GM21367 (cell line): ENCODE measurements around the gene WWOX.

ENCODE experiments used
- ATAC-seq: cut with Tn5 transposase; IDR thresholded peaks from one replicate; pipeline ENCODE4 v1.9.1; 2021; ENCODE audit not compliant: unreplicated experiment

The WWOX gene

DNA sequence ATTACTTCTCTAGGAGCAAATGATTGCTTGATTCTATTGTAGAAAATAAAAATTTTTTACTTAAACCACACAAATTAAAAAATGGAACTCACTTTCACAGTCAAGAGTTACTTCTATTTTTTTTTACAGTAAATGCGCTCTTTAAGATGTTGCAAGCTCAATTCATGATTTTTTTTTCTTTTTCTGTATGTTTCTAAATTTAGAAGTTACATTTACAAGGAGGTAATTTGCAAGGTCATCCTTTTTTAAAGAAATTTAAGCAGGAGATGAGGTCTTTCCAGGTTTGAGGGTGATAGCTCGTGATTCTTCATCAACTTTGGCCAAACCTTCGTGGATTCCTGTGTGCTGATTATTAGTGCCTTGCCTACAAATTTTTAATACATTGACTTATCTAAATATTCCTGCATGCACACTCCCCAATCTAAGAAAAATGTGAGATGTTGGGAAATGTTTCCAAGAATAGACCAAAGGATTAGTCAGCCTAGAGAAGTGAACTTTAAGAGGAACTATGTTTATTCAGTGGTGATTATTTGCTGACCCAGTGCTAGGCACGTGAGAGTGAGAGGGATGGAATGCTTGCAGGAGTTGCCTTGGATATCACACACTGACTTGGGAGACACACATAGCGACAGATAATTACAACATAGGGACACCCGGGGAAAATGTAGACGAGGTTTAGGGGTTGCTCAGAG, 1071.2 kb downstream of the WWOX start:
- no peak for ATAC-seq

DNA sequence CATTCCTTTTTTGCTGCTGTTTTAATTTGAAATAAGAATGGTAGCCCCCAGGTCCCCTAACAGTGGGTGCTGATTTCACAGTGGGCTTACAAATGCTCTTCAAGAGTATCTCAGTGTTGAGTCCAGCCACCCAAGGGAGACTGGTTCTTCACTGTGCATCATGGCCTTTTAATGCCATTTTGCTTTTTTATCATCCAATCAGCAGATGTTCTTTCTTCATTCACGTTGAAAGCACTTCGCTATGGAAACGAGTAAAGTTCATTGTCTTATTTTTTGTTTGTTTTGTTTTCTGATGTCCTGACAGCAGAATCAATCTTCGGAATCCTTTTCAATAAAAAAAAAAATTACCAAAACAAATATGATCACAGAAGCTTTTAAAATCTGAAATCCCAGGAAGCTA, 1072.0 kb downstream of the WWOX start:
- no peak for ATAC-seq

DNA sequence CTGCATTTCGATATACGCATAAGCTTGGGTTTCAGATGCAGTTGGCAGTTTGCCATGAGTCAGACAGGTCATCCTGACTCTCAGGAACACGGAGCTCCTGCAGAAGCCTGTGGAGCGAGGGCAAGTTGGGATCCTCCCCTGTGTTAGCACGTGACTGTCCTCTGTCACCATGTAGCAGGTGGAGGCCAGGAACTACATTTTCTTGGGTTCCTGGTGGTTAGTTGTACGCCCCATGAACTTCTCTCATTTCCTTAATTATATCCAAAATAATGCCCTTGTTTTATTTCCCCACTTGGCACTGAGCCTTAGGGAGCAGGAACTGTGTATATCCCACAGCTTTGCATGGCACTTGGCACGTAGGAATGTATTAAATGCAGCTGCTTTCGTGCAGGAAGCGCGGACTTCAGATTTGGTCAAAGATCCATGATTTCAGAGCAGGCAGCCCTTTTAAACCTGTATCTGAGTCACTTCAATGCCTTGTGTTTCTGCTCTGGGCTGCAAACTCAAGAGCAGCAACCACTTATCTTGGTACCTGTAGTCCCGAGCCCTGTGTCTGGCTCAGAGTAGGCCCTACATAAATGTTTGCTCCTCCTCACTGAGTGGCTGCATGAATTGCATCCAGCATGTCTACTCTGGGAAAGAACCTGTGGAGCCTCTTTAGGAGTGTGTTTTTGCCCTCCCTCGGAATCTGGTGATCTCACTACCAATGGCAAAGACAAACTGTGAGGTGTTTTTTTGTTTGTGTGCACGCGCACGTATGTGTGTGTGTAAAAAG, 1072.7 kb downstream of the WWOX start:
- ATAC-seq, result no peak

DNA sequence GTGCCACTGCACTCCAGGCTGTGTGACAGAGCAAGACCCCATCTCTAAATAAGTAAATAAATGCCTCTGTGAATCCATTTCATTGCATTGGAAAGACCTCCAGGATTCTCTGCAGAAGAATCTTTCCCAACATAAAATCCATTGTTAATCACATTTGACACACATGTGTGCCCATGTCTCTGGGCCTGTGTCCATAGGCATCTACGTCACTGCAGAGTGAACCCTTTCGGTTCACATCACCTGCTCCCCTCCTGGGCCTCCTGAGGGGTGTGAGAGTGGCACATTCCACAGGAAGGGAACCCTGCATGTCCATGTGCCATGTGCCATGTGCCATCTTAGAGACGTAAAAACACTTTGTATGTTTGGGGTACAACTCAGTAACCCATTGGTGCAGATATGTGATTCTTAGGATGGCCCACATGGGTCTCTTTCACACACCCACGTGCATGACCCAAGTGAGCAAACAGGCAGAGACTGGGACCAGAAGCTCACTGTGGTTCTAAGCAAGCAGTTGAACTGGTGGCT, 1073.6 kb downstream of the WWOX start:
- ATAC-seq, result no peak

DNA sequence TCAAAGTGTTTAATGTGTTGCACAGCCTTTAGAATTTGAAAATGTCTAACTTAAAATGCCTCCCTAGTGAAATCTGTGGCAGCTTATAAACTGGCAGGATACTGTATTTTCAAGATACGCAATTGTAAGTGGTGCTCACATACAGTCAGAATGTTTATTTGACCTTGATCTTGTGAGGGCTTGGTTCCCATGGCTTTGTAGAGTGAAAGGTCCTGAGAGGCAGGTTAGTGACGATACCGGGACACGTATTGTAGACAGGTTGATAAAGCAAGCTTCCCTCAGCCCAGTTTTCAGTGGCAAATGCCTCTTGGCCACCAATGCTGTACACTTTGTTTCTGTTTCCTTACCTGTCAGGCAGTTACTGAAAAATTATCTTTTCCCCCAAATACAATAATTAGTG, 1074.5 kb downstream of the WWOX start:
- no peak for ATAC-seq

DNA sequence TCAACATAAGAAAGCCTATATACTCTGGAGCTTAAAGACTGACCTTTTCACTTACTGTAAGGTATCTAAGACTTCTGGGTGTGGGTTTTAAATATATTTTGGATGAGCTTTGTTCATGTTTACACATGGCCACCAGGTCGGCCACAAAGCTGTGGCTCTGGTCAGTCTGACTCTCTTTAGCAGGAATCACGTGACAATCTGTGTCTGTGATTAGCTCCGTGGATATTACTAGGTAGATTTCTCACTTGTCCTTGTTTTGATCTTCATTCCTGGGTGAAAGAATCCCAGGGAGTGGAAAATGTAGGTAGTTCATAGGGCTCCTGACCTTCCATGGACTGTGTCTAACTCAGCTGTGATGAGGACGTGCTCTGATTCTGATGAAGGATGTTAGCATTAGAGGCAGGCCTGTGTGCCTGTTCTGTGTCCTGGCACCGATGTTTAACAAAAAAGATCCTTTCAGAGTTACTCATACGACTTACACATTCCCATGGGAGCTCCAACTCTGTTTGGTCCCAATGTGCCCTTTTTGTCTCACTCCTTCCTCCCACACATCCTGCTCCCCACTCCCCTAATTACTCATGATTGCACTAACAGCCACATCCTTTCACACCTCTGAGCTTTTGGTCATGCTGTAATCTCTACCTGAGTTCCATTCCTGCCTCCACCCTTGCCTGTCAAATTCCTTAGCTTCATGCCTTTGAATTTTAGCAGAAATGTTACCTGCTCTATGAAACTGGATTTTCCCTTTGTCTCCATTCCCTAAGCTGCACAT, 1076.0 kb downstream of the WWOX start:
- ATAC-seq, result no peak

DNA sequence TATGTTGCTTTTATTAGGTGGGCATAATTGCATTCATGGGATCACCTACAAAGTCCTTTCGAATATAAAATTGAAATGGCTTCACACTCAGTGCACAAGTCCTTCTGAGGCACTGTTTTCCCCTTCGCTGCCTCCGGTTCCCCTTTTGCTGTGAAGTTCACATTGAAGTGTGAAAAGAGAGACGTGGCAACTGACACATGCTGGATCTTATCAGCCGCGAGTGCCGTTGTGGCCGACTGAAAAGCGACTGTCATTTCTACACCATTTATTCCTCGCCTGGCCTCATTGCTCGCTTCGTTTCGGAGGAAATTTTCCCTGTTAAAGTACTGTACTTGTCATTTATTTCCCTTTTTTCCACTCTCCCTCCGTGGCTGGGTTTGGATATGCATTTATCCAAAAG, 1077.6 kb downstream of the WWOX start:
- ATAC-seq, result no peak

DNA sequence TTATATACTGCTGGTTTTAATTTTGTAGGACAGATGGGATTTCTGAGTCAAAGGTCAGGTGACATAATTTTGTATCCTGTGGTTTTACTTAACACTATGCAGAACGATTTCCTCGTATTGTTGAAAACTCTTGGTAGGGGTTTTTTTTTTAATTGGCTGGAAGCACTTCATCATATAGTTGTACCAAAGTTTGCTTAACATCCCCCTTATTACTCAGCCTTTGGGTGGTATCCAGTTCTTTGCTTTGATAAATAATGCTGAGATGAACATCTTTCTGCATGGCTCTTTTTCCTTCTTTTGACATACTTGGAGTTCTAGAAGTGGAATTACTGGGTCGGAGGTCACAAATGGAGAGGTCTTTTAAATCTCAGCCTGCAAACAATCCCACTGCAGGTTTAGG, 1082.0 kb downstream of the WWOX start:
- ATAC-seq, result no peak

DNA sequence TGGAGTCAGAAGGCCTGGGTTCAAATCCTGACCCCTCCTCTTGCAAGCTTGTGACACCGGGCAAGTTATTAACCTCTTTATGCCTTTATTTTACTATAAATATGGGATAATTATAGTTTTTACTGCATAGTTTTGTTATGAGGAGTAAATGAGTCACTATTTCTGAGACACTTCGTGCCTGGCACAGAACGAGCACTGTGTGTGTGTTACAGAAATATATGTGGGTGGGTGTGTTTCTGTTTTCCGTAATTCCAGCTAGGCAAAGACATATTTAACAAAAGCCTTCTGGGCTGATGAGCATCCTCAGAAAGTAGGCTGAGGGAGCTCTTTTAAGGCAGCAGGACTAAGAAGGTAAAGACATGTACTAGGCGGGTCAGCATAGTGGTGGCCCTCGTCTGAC, 1083.2 kb downstream of the WWOX start:
- ATAC-seq, result no peak

DNA sequence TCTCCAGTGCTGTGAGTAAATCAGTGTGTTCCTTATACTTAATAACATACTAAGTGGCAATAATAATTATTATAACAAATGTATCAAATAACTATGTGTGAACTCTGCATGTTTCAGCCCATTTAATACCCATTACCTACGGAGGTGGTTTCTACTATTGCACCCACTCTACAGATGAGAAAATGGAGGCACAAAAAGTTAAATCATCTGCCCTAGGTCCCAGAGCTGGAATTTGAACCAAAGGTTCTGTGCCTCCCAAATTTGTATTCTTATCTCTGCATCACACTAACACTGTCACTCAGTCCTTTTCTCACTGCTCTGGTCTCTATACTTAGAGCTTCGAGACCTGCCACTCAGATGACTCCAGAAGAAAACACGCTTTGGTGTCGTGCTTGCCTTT, 1084.1 kb downstream of the WWOX start:
- ATAC-seq, result no peak

DNA sequence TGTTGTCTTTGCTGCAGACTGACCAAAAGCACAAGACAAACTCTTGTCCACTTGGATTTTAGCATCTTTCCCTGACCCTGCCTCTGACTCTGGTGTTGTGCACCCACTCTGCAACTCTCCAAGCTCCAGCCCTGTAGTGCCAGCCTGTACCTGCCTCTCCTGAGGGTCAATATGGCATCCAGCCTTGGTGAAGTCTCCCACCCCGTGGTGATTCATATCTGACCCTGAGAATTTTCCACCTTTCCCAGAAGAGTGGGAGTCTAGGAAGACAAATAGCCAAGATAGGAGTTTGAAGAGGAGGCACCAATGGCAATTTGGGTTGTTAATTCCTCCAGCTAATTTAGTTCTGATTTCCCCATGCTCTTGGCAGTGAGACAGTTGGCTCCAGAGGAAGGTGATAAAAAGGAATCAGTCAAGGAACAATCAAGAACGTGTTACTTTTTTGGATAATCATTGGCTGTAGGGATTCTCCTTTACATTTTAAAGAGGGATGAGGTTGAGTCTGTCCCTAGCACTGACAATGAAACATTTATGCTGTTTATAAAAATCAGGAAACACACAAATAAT, 1085.1 kb downstream of the WWOX start:
- no peak for ATAC-seq

DNA sequence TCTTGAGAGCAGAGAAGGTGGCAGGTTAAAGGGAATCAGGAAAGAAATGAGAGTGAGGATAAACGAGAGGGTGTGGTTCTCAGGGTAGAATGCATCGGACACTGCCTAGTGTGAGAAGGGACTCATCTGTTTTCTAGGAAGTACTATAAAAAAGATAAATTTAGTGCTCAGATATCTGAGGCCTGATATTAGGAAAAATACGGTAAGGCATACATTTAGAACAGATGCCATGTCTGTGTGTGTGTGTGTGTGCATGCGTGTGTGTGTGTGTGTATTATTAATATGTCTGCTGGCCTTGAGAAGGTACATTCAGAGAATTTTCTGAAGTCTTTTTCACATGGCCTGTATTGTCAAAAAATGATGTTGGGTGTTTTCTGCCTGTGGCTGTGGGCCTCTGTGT, 1086.3 kb downstream of the WWOX start:
- no peak for ATAC-seq

DNA sequence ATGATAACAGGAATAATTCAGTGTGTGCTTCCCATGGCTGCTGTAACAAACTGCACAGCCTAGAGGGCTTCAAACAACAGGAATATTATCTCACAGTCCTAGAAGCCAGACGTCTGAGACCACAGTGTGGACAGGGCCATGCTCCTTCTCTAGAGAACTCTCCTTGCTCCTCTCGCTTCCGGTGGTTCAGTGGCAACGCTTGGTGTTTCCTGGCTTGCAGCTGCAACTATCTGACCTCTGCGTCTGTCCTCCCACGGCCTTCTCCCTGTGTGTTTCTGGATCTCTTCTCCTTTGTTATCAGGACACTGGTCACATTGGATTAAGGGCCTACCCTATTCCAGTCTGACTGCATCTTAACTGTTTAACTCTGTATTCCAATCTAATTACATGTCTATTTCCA, 1086.7 kb downstream of the WWOX start:
- no peak for ATAC-seq

DNA sequence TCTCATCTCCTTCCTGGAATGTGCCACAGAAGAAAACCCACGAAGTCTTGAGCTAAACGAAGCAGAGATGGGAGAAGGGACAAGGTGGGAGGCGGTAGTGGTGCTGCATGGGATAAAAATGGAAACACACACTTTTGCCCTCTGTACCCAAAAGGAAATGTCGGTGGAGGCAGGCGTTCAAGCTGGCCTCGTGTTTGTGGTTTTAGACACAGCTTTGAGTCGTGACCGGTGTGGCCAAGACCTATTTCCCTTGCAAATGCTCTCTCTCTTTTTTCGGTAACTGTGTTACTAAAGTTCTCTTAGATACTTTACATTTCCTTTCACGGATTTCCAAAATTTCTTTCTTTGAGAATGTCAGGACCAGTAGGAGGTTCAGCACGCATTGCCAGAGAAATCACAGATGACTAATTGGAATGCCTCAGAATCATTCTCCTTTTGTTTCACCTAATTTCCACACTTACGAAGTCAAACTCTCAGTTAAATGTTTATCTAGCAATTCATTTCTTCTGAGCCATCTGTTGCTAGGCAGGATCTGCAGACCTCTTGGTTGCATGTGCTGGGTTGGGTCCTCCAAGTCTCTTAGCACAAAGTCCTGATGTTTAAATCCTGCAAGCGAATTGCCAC, 1088.8 kb downstream of the WWOX start:
- ATAC-seq, result no peak

DNA sequence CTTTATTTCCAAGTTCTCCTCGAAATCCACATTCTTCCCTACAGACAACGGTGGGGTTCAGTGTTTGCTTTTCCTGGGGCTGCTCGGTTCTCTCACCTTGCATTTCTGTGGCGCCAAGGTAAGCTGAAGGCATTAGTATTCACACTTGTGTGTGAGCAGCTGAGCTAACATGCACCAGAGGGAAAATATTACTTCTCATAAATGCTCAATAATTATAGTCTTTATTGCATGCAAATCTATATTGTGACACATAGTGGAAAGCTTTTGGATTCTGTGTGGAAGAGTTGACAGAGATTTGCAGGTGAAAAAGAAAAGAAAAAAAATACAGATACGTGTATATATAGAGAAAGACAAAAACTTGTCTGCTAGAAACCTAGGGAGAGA, 1089.3 kb downstream of the WWOX start:
- ATAC-seq, result no peak

DNA sequence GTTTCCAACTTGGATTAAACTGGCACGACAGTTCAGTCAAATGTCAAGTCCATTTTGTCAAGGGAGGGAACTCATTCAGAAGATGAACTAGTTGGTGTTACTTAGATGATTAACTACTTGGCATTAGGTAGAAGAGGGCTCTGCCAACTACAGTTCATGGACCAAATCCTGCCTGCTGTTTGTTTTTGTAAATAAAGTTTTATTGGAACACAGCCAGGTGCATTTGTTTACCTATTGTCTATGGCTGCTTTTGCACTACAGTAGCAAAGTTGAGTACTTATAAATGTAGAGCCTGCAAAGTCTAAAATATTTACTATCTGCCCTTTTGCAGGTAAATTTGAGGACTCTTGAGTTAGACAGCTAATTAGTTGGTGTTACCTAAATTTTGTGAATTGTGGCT, 1091.1 kb downstream of the WWOX start:
- ATAC-seq, result no peak

DNA sequence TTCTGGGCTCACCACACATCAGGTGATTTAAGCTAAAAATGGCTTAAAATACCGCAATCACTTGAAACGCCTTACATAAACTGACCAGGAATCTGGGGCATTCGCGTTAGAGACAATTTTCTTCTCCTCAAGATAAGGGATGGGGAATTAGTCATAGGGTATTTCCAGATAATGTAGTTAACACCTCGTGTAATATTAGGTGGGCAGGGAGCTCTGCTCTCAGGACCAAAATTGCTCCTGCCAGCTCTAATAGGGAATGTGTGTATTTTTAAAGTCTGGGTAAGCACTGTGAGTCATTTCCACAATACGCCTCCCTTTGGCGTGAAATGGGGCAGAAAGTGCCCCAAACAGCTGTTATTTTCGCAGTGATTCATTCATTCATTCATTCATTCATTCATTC, 1092.5 kb downstream of the WWOX start:
- no peak for ATAC-seq

DNA sequence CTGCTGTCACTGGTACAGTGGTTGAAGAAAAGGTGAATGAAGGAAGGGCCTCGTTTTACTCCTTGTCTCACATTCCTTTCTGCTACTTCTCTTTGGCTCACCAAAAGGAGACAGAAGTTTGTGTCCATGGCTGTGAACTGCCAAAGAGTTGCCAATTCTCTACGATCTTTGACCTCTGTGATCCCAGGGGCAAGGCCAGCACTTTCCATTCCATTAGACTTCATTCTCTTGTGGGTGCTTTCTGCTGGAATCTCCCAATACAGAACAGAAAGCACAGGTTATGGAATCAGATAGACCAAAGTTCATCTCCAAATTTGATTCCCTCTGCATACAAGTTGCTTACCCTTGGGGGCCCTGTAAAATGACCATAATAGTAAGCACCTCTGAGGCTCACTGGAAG, 1093.5 kb downstream of the WWOX start:
- ATAC-seq, result no peak

DNA sequence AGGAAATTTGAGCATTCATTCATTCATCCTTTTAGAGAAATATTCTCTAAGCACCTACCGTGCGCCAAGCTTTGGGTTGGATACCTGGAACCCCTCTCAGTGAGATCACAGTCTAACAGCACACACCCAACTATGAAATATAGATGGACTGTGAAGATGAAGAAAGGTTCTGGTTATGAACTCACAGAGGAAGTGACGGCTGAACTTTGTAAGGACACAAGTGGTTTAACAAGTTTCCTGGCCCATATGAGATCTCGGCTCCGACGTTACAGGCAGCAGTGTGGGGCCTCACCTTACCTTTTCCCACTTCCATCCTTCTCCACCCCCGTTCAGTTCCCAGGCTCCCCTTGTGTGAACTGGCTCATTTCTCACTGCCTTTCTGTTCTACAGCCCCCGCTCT, 1094.8 kb downstream of the WWOX start:
- no peak for ATAC-seq

DNA sequence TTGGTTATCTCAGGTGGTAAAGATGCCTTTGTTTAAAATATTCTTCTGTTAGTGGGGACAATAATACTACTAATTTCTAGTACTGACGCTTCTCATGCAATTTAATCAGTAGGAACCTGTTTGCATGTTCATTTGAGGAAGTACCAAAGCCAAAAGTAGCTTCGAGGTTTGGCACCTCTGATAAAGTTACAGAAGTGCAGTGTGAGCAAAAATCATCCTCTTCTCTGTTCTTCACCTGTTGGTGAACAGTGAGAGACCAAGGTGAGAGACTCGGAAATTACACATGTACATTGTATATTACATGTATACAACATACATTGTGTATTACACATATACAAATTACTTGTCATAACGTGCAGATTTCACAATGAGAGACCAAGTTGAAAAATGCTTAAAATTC, 1096.5 kb downstream of the WWOX start:
- ATAC-seq, result no peak

DNA sequence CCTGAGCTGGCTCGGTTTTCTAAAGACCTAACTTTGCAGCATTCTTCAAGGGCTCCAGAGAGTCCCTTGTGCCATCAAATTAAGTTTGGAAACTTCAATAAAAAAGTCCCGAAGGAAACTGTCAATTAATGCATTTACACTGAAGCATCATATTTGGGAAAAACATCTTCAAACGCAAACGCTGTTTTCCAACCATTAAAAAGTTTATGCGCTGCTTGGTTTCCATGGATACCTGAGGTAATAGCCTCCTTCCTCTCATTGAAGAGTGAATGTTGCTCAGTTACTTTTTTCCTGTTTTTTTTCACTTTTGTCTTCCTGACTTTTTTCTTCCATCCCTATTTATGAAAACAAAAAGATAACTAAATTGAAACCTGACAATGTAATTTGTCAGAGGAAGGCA, 1102.0 kb downstream of the WWOX start:
- ATAC-seq, result no peak
